Skeletal muscle tissue (tissue), 4 donors: Measurements from ENCODE around the gene SLC35F1. TPM values are rescaled to one million over a fixed set of nuclear protein-coding genes. Genes with fewer than 3 reads are reported as not detected.

ENCODE experiments used
- H3K27ac ChIP-seq: one replicate; pipeline ENCODE4 v1.7.0; 2013; ENCODE audit warnings: mild to moderate bottlenecking, low read depth, low read length, inconsistent platforms
- H3K27me3 ChIP-seq, 3 donors: one replicate each; pipeline ENCODE4 v1.7.0; 2013; ENCODE audit warnings: low read length in 3 of 3; ENCODE audit not compliant: control insufficient read depth in 3 of 3, insufficient read depth in 3 of 3
- H3K36me3 ChIP-seq, 3 donors: one replicate each; pipeline ENCODE4 v1.7.0; 2013; ENCODE audit warnings: low read length in 3 of 3; ENCODE audit not compliant: control insufficient read depth in 3 of 3, insufficient read depth in 3 of 3
- H3K4me1 ChIP-seq, 3 donors: one replicate each; pipeline ENCODE4 v1.7.0; 2013; ENCODE audit warnings: low read length in 3 of 3, mild to moderate bottlenecking in 3 of 3; ENCODE audit not compliant: control insufficient read depth in 3 of 3, insufficient read depth in 3 of 3
- H3K4me3 ChIP-seq, 3 donors: one replicate each; pipeline ENCODE4 v1.7.0; 2013; ENCODE audit warnings: low read length in 3 of 3
- H3K9ac ChIP-seq, 3 donors: one replicate each; pipeline ENCODE4 v1.7.0; 2013; ENCODE audit warnings: low read length in 3 of 3, mild to moderate bottlenecking in 3 of 3, moderate library complexity in 2 of 3, low read depth in 1 of 3
- H3K9me3 ChIP-seq, 3 donors: one replicate each; pipeline ENCODE4 v1.7.0; 2013; ENCODE audit warnings: low read length in 3 of 3; ENCODE audit not compliant: control insufficient read depth in 3 of 3
- total RNA-seq: library from RNA; depleted of rRNA; stranded (reverse); fragments of >200 nt; gene quantifications from one replicate; pipeline ENCODE4 v1.2.3, GENCODE V29; 2014
- donor health status: Osteomylitis.

SLC35F1 gene
- total RNA-seq, 1 donor from 2014 or later: 3.1 TPM

DNA sequence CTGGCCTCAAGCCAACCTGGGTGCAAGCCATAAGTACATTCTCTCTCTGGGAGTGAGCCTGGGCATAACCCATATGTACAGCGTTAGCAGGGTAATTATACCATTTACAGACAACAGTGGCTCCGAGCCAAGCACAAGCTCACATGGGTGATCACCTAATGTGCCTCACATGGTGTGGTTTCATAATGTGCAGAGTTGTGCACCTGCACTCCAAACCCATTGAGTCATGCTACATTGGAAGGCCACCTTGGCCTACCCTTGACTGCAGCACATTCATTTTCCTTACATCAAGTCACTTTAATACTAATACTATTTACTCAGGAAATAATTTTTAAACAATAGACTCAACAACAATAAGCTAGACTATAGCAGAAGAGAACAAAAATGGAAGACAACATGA is 446.5 kb downstream of the SLC35F1 start:
- H3K36me3 ChIP-seq: no peaks in the 10 kb centered on the region
- no peaks in the 10 kb centered on the region for H3K9me3 ChIP-seq
- H3K27ac ChIP-seq: no peak overlapping the region
- H3K9ac ChIP-seq: no peak overlapping the region
- peaks cover 2 to 19% (median 3%) of the 10 kb centered on the region in 3 donors for H3K4me1 ChIP-seq
- peak overlapping the region in 1 of 3 donors; percentile 30 for H3K4me3 ChIP-seq
- H3K27me3 ChIP-seq: no peaks in the 10 kb centered on the region

DNA sequence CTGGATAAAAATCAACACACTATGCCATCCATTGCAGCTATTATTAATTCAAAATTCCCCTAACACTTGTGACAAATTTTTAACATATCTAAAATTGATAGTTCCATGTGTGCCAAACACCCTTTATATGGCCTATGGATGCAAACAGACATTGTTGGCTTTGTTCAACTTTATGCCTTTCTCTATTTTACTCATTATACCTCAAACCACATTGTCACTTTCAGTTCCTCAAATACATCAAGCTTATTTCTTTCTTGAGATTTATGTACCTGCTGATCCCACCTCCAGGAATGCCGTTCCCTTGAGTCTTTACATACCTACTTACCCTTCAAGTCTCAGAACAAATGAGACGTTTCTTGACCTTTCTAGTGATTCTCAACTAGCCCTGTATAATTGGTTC is 447.6 kb downstream of the SLC35F1 start:
- H3K4me3 ChIP-seq: no peak overlapping the region
- no peaks in the 10 kb centered on the region for H3K9me3 ChIP-seq
- no peak overlapping the region for H3K9ac ChIP-seq
- no peak overlapping the region for H3K27ac ChIP-seq
- peaks cover 2 to 19% (median 3%) of the 10 kb centered on the region in 3 donors for H3K4me1 ChIP-seq
- H3K27me3 ChIP-seq: no peaks in the 10 kb centered on the region
- H3K36me3 ChIP-seq: no peaks in the 10 kb centered on the region

DNA sequence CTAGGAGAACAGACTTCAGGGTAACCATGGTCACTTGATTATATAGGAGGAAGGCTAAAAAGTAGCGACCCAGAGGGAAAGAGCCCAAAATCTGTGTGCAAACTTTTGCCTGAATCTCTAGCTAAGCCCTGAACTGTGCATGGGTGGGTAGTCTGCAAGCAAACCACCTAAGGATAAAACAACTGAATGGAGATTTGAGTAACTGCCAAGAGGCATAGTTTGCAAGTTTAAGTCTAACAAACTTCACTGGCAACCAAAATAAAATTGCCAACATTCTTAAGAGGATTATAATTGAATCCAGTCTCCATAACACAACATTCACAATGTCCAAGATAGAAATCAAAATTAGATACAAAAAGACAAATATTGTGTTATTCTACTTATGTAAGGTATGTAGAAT is 449.0 kb downstream of the SLC35F1 start:
- H3K4me3 ChIP-seq: no peak overlapping the region
- no peak overlapping the region for H3K27ac ChIP-seq
- no peaks in the 10 kb centered on the region for H3K9me3 ChIP-seq
- H3K27me3 ChIP-seq: no peaks in the 10 kb centered on the region
- H3K36me3 ChIP-seq: no peaks in the 10 kb centered on the region
- H3K9ac ChIP-seq: no peak overlapping the region
- peaks cover 2 to 19% (median 3%) of the 10 kb centered on the region in 3 donors for H3K4me1 ChIP-seq

DNA sequence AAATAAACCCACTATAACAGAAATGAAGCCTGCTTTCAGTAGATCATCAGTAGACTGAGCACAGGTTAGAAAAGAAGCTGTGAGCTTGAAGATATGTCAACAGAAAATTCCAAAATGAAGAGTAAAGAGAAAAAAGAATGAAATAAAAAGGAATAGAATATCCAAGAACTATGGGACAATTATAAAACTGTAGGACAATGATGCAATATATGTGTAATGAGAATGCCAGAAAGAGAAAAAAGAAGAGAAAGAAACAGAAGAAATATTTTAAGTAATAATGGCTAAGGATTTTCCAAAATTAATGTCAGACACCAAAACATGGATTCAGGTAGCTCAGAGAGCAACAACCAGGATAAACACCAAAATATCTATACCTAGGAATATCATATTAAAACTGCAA is 449.6 kb downstream of the SLC35F1 start:
- peaks cover 2 to 14% (median 3%) of the 10 kb centered on the region in 3 donors for H3K4me1 ChIP-seq

More for the DNA sequence above, 449.6 kb downstream of the SLC35F1 start:
- H3K36me3 ChIP-seq: no peaks in the 10 kb centered on the region
- H3K9me3 ChIP-seq: no peaks in the 10 kb centered on the region
- H3K9ac ChIP-seq: no peak overlapping the region
- H3K27ac ChIP-seq: no peak overlapping the region
- no peak overlapping the region for H3K4me3 ChIP-seq
- no peaks in the 10 kb centered on the region for H3K27me3 ChIP-seq

Other genes starting within 250 kb of the SLC35F1 start
- 8.9 TPM for gene NUS1, start 231.8 kb upstream of the SLC35F1 start, total RNA-seq